Stomach (tissue), 9 donors: ENCODE data around the gene VSIG10L. TPM values are rescaled to one million over a fixed set of nuclear protein-coding genes. Genes with fewer than 3 reads are reported as not detected.

Source experiments
- DNase-seq, 2 donors: peaks; one replicate each; pipeline versions ENCODE4 v3.0.0 to v3.0.0-alpha.2; 2013 to 2019
- H3K27ac ChIP-seq, 5 donors: fragments of 200-600 bp in 4 of 5; sonication (generic) in 4 of 5; one replicate each; pipeline ENCODE4 v1.5.1; 2013 to 2019; ENCODE audit warnings: mild to moderate bottlenecking in 1 of 5, moderate library complexity in 1 of 5
- H3K27me3 ChIP-seq, 3 donors: fragments of 200-600 bp; sonication (generic); one replicate each; pipeline ENCODE4 v1.5.1; 2017 to 2019; ENCODE audit warnings: mixed run types in 1 of 3
- H3K36me3 ChIP-seq, 4 donors: fragments of 200-600 bp; sonication (generic); 1 replicate in 3 of 4; 2 replicates in 1 of 4; pipeline ENCODE4 v1.5.1; 2016 to 2019
- H3K4me1 ChIP-seq, 4 donors: fragments of 200-600 bp; sonication (generic); one replicate each; pipeline ENCODE4 v1.5.1; 2016 to 2019
- H3K4me3 ChIP-seq, 4 donors: fragments of 200-600 bp; sonication (generic) in 3 of 4; one replicate each; pipeline ENCODE4 v1.5.1; 2016 to 2019; ENCODE audit warnings: mild to moderate bottlenecking in 1 of 4
- H3K9me3 ChIP-seq, 4 donors: fragments of 200-600 bp; sonication (generic); one replicate each; pipeline ENCODE4 v1.5.1; 2016 to 2019
- EP300 ChIP-seq: sonication (generic); formaldehyde crosslinking; IDR thresholded peaks from one replicate; pipeline ENCODE4 v1.6.1; 2017; ENCODE audit warnings: antibody characterized with exemption
- POLR2A ChIP-seq, 4 donors: fragments of 450-650 bp; IDR thresholded peaks; one replicate each; pipeline ENCODE4 v1.6.1; 2016; ENCODE audit warnings: antibody characterized with exemption in 4 of 4, control low read depth in 2 of 4, mild to moderate bottlenecking in 1 of 4, moderate library complexity in 1 of 4
- POLR2AphosphoS5 ChIP-seq, 3 donors: sonication (generic); formaldehyde crosslinking; IDR thresholded peaks; one replicate each; pipeline ENCODE4 v1.6.1; 2016; ENCODE audit warnings: antibody characterized with exemption in 3 of 3
- WGBS, 5 donors: extraction: QIAGEN DNeasy Blood & Tissue Kit in 3 of 5; methylation state at CpG; one replicate each; pipeline versions ENCODE4 v1.1.5 to v1.1.7; 2013 to 2018; 5-methylcytosine and 5-hydroxymethylcytosine counted together
- intact Hi-C: fragments of 100-400 bp; cut with DNase I; formaldehyde crosslinking; loops from one replicate; pipeline ENCODE4 v1.15.1; 2023; ENCODE audit warnings: low total_unique reads
- polyA plus RNA-seq, 3 donors: library from polyadenylated mRNA; stranded (reverse); fragments of 200-250 nt; gene quantifications; one replicate each; pipeline ENCODE4 v1.2.3, GENCODE V29; 2013
- total RNA-seq, 5 donors: library from RNA; depleted of rRNA; stranded (reverse); fragments of >200 nt; gene quantifications; one replicate each; pipeline versions ENCODE4 v1.1.0 to v1.2.3, GENCODE V29; 2014 to 2016
- TF ChIP-seq, protein P1 (sequence below), 7 experiments: fragments of 450-650 bp in 4 of 7; fragments of 200-600 bp in 3 of 7; sonication (generic) in 3 of 7; IDR thresholded peaks; one replicate each; pipeline ENCODE4 v1.5.1; 2016 to 2019; ENCODE audit warnings: antibody characterized with exemption in 7 of 7, control low read depth in 2 of 7, mild to moderate bottlenecking in 1 of 7
- donor health status: healthy with polysubstance abuse.
- donor health status: Bipolar disorder and iron deficiency.
- donor health status: healthy.

Gene VSIG10L
- total and polyA plus RNA-seq, 8 donors = 0.29 to 39.6 (median 1.1) TPM; not detected in 3

- no peak for DNase-seq
- Histone ChIP-seq H3K27ac (no peak overlapping the region), H3K4me3 (no peak overlapping the region), H3K4me1 (no peaks in the 10 kb centered on the region), H3K36me3 (no peaks in the 10 kb centered on the region), H3K27me3 (no peaks in the 10 kb centered on the region), H3K9me3 (no peaks in the 10 kb centered on the region)
- intact Hi-C loops = no loop called here
- WGBS, 5 donors = 75 to 90% (median 87%) methylated on average over 5 to 14 of the region's 14 CpGs
- TF ChIP-seq, protein P1, sequence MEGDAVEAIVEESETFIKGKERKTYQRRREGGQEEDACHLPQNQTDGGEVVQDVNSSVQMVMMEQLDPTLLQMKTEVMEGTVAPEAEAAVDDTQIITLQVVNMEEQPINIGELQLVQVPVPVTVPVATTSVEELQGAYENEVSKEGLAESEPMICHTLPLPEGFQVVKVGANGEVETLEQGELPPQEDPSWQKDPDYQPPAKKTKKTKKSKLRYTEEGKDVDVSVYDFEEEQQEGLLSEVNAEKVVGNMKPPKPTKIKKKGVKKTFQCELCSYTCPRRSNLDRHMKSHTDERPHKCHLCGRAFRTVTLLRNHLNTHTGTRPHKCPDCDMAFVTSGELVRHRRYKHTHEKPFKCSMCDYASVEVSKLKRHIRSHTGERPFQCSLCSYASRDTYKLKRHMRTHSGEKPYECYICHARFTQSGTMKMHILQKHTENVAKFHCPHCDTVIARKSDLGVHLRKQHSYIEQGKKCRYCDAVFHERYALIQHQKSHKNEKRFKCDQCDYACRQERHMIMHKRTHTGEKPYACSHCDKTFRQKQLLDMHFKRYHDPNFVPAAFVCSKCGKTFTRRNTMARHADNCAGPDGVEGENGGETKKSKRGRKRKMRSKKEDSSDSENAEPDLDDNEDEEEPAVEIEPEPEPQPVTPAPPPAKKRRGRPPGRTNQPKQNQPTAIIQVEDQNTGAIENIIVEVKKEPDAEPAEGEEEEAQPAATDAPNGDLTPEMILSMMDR (IDR thresholded peaks at IDR 0.05) = no peak
- TF ChIP-seq POLR2A (IDR thresholded peaks at IDR 0.05) = no peak
Measured at GRCh38 chr19:51386882-51387520, 45.1 kb upstream of the VSIG10L start.

- 89 to 97% (median 95%) methylated on average over 4 of the region's 4 CpGs for WGBS, 5 donors
- H3K4me1 ChIP-seq = no peaks in the 10 kb centered on the region
- no peak overlapping the region for H3K27ac ChIP-seq
- H3K27me3 ChIP-seq = no peaks in the 10 kb centered on the region
- no peak for TF ChIP-seq POLR2AphosphoS5 (IDR thresholded peaks at IDR 0.05)
- no peak for TF ChIP-seq POLR2A (IDR thresholded peaks at IDR 0.05)
- TF ChIP-seq EP300 = no peak
- TF ChIP-seq, protein P1 (IDR thresholded peaks at IDR 0.05) = no peak
- peaks cover 0 to 7% (median 4%) of the 10 kb centered on the region in 4 donors for H3K9me3 ChIP-seq
- H3K4me3 ChIP-seq = no peak overlapping the region
- H3K36me3 ChIP-seq = no peaks in the 10 kb centered on the region
- no peak for DNase-seq
- intact Hi-C loops = no loop called here
Measured at GRCh38 chr19:51382004-51382403, 40.1 kb upstream of the VSIG10L start.

DNA sequence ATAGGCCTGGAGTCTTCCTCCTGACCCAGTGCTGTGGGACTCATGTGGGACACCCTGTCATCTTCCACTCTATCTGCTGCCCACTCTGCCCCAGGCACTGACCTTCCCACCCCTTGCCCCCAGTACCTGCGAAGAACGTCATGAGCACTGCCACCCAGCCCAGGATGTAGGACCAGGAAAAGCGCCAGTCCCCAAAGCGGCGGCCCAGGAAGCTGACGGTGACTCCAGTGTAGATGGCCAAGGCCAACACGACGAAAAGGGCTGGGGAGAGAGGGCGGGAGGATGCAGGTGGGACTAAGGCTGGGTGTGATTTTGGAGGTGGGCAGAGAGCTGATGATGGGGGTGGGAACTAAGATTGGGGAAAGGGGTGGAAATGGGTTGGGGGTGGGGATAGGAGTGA lies 38.4 kb upstream of the VSIG10L start:
- no peak overlapping the region for H3K27ac ChIP-seq
- DNase-seq = no peak
- TF ChIP-seq, protein P1 (IDR thresholded peaks at IDR 0.05) = no peak
- TF ChIP-seq EP300 = no peak
- no peak for TF ChIP-seq POLR2A (IDR thresholded peaks at IDR 0.05)
- TF ChIP-seq POLR2AphosphoS5 (IDR thresholded peaks at IDR 0.05) = no peak
- H3K4me3 ChIP-seq = no peak overlapping the region
- H3K9me3 ChIP-seq = peaks cover 0 to 7% (median 4%) of the 10 kb centered on the region in 4 donors
- no peaks in the 10 kb centered on the region for H3K36me3 ChIP-seq
- H3K27me3 ChIP-seq = no peaks in the 10 kb centered on the region
- WGBS, 5 donors = 87 to 95% (median 92%) methylated on average over 9 of the region's 9 CpGs
- H3K4me1 ChIP-seq = no peaks in the 10 kb centered on the region
- intact Hi-C loops = no loop called here

GRCh38 chr19:51377422-51377821 lies 35.5 kb upstream of the VSIG10L start:
- intact Hi-C loops = no loop called here
- H3K9me3 ChIP-seq = peaks cover 0 to 7% (median 4%) of the 10 kb centered on the region in 4 donors
- H3K4me3 ChIP-seq = no peak overlapping the region
- H3K36me3 ChIP-seq = no peaks in the 10 kb centered on the region
- TF ChIP-seq POLR2AphosphoS5 (IDR thresholded peaks at IDR 0.05) (no peak), EP300 (no peak), POLR2A (IDR thresholded peaks at IDR 0.05) (no peak)
- TF ChIP-seq, protein P1 (IDR thresholded peaks at IDR 0.05) = no peak
- 85 to 94% (median 89%) methylated on average over 2 of the region's 2 CpGs for WGBS, 5 donors
- DNase-seq = no peak
- peaks cover 0 to 4% (median 0%) of the 10 kb centered on the region in 4 donors for H3K4me1 ChIP-seq
- no peak overlapping the region for H3K27ac ChIP-seq
- no peaks in the 10 kb centered on the region for H3K27me3 ChIP-seq
